Measurements from ENCODE around the gene TRPM8.

TRPM8 gene

GRCh38 chr2:234038076-234038802 lies 121.1 kb downstream of the TRPM8 start:
- in situ Hi-C loops (cut with MboI; ENCODE audit: low sequenced_read_pairs): no loop called here

GRCh38 chr2:234044157-234044556 lies 127.0 kb downstream of the TRPM8 start:
- in situ Hi-C loops (cut with MboI; ENCODE audit: low sequenced_read_pairs): no loop called here

DNA sequence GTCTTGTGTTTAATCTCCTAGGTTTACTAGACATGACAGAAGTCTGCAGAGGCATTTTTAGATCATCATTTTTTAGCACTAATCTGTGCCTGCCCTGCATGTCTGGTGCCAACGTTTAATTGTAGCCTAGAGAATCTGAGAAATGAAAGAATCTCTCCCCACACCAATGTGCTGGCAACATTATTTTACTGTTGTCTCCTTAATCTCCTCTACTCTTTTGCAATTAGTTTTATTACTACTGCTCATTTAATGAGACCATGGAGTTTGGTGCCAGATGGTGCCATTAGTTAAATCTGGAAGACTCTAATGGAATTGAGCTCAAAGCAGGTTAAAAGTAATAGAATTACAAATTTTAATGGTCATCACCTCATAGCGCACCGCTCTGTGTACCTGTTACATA lies 129.3 kb downstream of the TRPM8 start:
- in situ Hi-C loops (cut with MboI; ENCODE audit: low sequenced_read_pairs): no loop called here

DNA sequence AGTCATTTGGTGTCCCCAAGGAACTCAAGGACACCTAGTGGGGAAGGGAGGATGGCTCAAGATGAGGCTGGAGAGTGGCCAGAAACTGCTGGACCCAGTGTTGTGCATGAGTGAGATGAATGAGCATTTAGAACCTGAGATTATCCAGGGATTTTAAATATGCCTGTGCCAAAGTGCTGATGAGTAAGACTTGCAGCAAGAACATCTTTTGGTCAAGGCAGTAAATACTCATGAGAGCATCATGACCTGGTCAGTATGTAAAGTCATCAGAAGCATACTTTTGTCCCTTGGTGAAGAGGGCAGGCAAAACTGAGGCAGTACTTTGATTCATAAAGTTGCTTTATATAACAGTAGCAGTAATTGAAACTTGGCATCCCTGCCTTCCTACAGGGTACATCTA lies 130.2 kb downstream of the TRPM8 start:
- in situ Hi-C loops (cut with MboI; ENCODE audit: low sequenced_read_pairs): no loop called here

DNA sequence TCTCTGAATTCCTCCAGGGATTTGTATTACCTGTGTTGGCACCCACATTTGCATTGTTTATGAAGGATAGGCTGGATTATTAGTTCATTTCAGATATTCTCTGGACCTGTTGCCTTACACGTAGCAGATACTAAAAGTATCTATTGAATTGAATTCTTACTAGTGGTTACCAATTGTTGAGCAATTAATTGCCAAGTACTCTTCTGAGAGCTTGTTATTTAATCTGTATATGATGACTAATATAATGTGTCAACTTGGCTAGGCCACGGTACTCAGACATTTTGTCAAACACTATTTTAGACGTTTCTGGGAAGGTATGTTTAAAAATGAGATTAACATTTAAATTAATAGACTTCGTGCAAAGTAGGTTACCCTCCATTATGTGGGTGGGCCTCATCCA lies 130.9 kb downstream of the TRPM8 start:
- in situ Hi-C loops (cut with MboI; ENCODE audit: low sequenced_read_pairs): no loop called here

GRCh38 chr2:234050455-234051135 lies 133.4 kb downstream of the TRPM8 start, which contains the start of gene SPP2:
Gene SPP2, plus strand, starts transcription at chr2:234050702. Its CDS starts 85 bp downstream, at chr2:234050787.
- in situ Hi-C loops (cut with MboI; ENCODE audit: low sequenced_read_pairs): no loop called here

DNA sequence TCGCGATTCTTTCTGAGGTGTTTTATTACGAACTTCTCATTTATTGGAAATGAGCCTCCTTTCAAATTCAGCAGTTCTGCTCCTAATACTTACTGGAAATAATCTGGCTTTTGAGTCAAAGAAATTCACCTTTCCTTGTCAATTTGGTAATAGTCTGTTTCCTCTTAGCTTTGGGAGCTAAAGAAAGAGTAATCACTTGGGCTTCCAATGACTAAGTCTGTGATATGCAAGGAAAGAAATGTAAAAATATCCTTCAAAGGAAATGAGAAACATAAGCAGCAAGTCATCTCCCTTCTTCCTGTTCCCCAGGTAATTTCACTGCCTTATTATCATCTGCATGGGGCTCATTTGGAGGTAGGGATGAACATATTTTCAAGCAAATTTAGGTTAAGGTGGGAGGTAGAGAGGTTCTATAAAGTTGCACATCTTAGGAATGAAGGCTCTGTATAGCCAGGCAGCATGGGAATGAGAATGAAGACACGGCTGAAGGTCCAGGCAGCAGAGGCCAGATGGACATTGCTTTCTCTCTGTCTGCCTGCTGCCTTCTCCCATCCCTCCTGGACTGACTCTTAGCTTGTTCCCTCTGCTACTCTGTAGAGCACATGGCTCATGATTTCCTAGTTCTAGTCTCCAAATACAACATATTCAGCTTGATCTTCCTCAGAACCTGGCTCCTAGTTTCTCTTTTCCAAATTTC lies 134.3 kb downstream of the TRPM8 start:
- in situ Hi-C loops (cut with MboI; ENCODE audit: low sequenced_read_pairs): no loop called here

DNA sequence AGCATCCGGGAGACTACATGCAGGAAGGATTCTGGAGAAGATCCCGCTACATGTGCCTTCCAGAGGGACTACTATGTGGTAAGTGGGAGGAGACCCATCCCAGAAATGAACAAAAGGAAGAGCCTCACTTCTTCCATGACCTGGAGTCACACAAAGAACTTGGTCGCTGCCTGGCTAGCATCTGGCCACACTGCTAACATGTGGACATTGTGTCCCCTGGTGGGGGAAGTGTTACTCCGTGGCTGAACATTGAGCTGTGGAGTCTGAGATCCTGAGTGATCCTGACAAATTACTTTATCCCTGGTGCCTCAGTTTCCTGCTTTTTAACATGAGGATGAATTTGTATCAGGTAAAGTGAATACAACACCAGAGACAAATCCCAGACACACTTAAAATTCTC lies 141.7 kb downstream of the TRPM8 start:
- in situ Hi-C loops (cut with MboI; ENCODE audit: low sequenced_read_pairs): no loop called here

DNA sequence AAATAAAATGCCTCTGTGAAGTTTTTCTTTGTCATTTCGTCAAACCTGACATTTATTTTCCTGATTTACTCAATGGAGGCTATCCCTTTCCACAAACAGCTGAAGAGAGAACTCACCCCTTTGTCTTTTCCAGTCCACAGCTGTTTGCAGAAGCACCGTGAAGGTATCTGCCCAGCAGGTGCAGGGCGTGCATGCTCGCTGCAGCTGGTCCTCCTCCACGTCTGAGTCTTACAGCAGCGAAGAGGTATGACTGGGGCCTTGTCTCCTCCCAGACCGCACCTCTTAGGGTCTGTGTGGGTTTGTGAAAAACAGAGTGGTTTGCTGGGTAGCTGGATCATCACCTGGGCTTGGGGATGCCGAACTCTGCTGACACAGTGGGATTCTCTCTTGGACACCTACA lies 143.1 kb downstream of the TRPM8 start:
- in situ Hi-C loops (cut with MboI; ENCODE audit: low sequenced_read_pairs): no loop called here

DNA sequence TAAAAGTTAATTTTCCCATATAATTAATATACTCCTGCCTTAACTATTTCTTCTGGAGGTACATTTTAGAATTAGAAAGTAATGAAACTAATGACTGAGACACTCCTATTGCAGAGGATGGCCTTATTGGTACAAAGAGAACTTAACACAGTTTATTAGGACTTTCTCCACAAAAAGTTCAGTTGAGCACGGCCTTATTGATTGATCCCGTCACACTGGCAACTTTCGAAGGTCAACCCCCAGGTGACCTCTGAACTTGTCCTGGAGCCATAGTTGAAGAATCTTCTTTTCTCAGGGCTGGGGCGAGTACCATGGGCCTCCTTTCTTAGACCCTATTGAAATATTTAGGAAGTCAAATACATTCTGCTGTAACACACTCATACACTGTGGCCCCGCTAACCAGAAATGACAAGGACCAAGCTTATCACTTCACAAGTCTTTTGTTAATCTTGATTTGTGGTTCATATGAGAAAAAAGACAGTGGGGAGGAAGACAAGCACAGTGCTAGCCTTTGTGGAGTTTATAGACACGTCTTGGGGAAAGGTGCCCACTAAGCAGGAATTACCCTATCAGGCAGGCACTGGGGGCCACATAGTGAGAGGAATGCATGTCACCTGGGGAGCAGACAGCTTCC lies 144.6 kb downstream of the TRPM8 start:
- in situ Hi-C loops (cut with MboI; ENCODE audit: low sequenced_read_pairs): no loop called here

- in situ Hi-C loops (cut with MboI; ENCODE audit: low sequenced_read_pairs): no loop called here
These were observed 149.4 kb downstream of the TRPM8 start for GRCh38 chr2:234066587-234066986.
